ENCODE measurements around the gene RAB8B. TPM values are rescaled to one million over a fixed set of nuclear protein-coding genes. Genes with fewer than 3 reads are reported as not detected.

The RAB8B gene
- total and polyA plus RNA-seq, 4 donors, result 3.8 to 26.5 (median 7.6) TPM

DNA sequence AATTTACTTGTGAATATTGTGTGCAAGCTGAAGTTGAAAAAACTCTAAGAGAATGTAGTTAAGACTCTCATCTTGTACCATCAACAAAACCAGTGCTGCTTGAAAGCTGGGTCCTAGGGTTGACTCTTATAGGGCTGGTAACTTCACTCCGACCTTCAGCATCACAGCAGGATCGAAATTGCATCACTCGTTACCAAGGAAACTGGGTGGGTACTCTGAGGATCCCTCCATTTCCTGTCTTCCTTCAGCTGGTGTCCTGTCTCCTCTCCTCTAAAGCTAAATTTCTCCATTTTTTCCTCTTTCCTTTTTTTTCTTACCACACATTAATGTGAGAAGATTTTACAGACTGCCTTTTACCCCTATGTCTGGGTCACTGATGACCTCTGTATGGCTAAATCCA, 85.0 kb downstream of the RAB8B start:
- Histone ChIP-seq H3K36me3 (ENCODE audit: control insufficient read depth in 4 of 4, insufficient read depth in 3 of 4, low read depth in 1 of 4, low read length in 3 of 4) (no peaks in the 10 kb centered on the region), H3K4me3 (ENCODE audit: low read depth in 1 of 3, low read length in 3 of 3) (no peak overlapping the region), H3K9ac (ENCODE audit: low read depth in 1 of 2, low read length in 2 of 2) (no peak overlapping the region), H3K9me3 (ENCODE audit: control insufficient read depth in 4 of 4, low read length in 3 of 4) (no peaks in the 10 kb centered on the region), H3K27me3 (ENCODE audit: control insufficient read depth in 4 of 4, insufficient read depth in 4 of 4, low read length in 3 of 4) (no peaks in the 10 kb centered on the region), H3K27ac (ENCODE audit: low read depth in 1 of 2, low read length in 2 of 2) (no peak overlapping the region), H3K4me1 (ENCODE audit: control insufficient read depth in 4 of 4, insufficient read depth in 4 of 4, low read length in 3 of 4) (peaks cover 0 to 10% (median 3%) of the 10 kb centered on the region in 4 donors)
- TF ChIP-seq FOXA2 (IDR thresholded peaks at IDR 0.05), result no peak
- TF ChIP-seq EGR1 (IDR thresholded peaks at IDR 0.05; ENCODE audit: low read depth in 2 of 2), result no peak
- no peak for TF ChIP-seq YY1 (IDR thresholded peaks at IDR 0.05)
- no peak for TF ChIP-seq RAD21 (IDR thresholded peaks at IDR 0.05)
- TF ChIP-seq RXRA (IDR thresholded peaks at IDR 0.05), result no peak
- no peak for TF ChIP-seq REST (IDR thresholded peaks at IDR 0.05)
- TF ChIP-seq GABPA (IDR thresholded peaks at IDR 0.05 in 1 of 2, conservative IDR thresholded peaks at IDR 0.05 in 1 of 2), result no peak
- TF ChIP-seq, protein P1, sequence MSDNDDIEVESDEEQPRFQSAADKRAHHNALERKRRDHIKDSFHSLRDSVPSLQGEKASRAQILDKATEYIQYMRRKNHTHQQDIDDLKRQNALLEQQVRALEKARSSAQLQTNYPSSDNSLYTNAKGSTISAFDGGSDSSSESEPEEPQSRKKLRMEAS (IDR thresholded peaks at IDR 0.05), result no peak
- TF ChIP-seq, protein P2, sequence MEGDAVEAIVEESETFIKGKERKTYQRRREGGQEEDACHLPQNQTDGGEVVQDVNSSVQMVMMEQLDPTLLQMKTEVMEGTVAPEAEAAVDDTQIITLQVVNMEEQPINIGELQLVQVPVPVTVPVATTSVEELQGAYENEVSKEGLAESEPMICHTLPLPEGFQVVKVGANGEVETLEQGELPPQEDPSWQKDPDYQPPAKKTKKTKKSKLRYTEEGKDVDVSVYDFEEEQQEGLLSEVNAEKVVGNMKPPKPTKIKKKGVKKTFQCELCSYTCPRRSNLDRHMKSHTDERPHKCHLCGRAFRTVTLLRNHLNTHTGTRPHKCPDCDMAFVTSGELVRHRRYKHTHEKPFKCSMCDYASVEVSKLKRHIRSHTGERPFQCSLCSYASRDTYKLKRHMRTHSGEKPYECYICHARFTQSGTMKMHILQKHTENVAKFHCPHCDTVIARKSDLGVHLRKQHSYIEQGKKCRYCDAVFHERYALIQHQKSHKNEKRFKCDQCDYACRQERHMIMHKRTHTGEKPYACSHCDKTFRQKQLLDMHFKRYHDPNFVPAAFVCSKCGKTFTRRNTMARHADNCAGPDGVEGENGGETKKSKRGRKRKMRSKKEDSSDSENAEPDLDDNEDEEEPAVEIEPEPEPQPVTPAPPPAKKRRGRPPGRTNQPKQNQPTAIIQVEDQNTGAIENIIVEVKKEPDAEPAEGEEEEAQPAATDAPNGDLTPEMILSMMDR (IDR thresholded peaks at IDR 0.05; ENCODE audit: low read depth, low read length, missing input control), result no peak
- TF ChIP-seq, protein P3, sequence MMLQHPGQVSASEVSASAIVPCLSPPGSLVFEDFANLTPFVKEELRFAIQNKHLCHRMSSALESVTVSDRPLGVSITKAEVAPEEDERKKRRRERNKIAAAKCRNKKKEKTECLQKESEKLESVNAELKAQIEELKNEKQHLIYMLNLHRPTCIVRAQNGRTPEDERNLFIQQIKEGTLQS (IDR thresholded peaks at IDR 0.05), result no peak
- WGBS, result 86% methylated on average over 3 of the region's 3 CpGs
- no peak for DNase-seq (ENCODE audit: low spot score)

DNA sequence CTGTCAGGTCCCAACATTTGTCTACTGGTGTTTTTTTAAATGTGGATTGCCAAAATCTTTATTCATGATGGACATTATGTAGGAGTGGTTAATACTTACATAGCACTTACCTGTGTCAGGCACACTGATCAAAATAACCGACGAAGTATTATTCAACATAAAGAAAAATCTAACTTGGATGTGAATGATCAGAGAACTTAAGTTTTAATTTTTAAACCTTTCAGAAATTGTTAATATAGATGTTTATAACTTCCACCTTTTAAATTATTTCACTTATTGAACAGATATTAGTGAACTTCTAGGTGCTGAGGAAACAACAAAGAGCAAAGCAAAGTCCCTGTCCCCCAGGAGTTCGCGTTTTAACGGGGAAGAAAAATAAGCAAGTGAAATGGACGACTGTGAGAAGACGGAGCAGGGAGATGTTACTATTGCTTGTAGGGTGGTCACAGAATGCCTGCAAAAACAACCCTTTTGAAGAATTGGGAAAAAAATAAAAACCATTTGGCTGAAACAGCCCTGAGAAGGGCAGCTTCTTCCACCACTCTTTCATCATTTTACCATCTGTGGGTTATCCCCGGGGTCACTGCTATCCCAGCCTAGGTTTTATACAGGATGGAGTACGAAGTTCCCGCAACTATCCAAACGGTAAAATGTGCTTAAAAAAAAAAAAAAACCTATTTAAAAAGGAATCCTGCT, 87.1 kb downstream of the RAB8B start:
- no peak for DNase-seq (ENCODE audit: low spot score)
- peaks cover 0 to 10% (median 3%) of the 10 kb centered on the region in 4 donors for H3K4me1 ChIP-seq (ENCODE audit: control insufficient read depth in 4 of 4, insufficient read depth in 4 of 4, low read length in 3 of 4)
- no peaks in the 10 kb centered on the region for H3K27me3 ChIP-seq (ENCODE audit: control insufficient read depth in 4 of 4, insufficient read depth in 4 of 4, low read length in 3 of 4)
- 29% methylated on average over 11 of the region's 11 CpGs for WGBS
- H3K4me3 ChIP-seq (ENCODE audit: low read depth in 1 of 3, low read length in 3 of 3), result peak overlapping the region; percentile 59 to 80 (median 61)
- H3K36me3 ChIP-seq (ENCODE audit: control insufficient read depth in 4 of 4, insufficient read depth in 3 of 4, low read depth in 1 of 4, low read length in 3 of 4), result no peaks in the 10 kb centered on the region
- no peaks in the 10 kb centered on the region for H3K9me3 ChIP-seq (ENCODE audit: control insufficient read depth in 4 of 4, low read length in 3 of 4)
- peak overlapping the region; percentile 2 to 5 for H3K9ac ChIP-seq (ENCODE audit: low read depth in 1 of 2, low read length in 2 of 2)
- H3K27ac ChIP-seq (ENCODE audit: low read depth in 1 of 2, low read length in 2 of 2), result peak overlapping the region; percentile 25 to 50
- no peak for TF ChIP-seq FOXA1 (IDR thresholded peaks at IDR 0.05)
- TF ChIP-seq SP1 (IDR thresholded peaks at IDR 0.05), result no peak
- no peak for TF ChIP-seq FOXA2 (IDR thresholded peaks at IDR 0.05)
- TF ChIP-seq, protein P1 (IDR thresholded peaks at IDR 0.05), result no peak
- TF ChIP-seq HNF4G (IDR thresholded peaks at IDR 0.05), result no peak
- TF ChIP-seq, protein P3 (IDR thresholded peaks at IDR 0.05), result no peak
- TF ChIP-seq GABPA (IDR thresholded peaks at IDR 0.05 in 1 of 2, conservative IDR thresholded peaks at IDR 0.05 in 1 of 2), result no peak
- TF ChIP-seq NR2F2 (IDR thresholded peaks at IDR 0.05), result no peak
- TF ChIP-seq, protein P2 (IDR thresholded peaks at IDR 0.05; ENCODE audit: low read depth, low read length, missing input control), result no peak
- TF ChIP-seq HNF4A (conservative IDR thresholded peaks at IDR 0.05), result no peak
- TF ChIP-seq ZBTB33 (IDR thresholded peaks at IDR 0.05), result no peak
